LoVo (cell line): ENCODE results near the gene FBRSL1.
"Not testable (repeated sequence)": the region's sequence is repeated elsewhere in the genome, so short reads cannot be mapped to it uniquely, and the experiment has no call there.

Experiments
- DNase-seq: peaks from one replicate; pipeline ENCODE4 v3.0.0-alpha.2; 2016; ENCODE audit warnings: low spot score

FBRSL1 gene

DNA sequence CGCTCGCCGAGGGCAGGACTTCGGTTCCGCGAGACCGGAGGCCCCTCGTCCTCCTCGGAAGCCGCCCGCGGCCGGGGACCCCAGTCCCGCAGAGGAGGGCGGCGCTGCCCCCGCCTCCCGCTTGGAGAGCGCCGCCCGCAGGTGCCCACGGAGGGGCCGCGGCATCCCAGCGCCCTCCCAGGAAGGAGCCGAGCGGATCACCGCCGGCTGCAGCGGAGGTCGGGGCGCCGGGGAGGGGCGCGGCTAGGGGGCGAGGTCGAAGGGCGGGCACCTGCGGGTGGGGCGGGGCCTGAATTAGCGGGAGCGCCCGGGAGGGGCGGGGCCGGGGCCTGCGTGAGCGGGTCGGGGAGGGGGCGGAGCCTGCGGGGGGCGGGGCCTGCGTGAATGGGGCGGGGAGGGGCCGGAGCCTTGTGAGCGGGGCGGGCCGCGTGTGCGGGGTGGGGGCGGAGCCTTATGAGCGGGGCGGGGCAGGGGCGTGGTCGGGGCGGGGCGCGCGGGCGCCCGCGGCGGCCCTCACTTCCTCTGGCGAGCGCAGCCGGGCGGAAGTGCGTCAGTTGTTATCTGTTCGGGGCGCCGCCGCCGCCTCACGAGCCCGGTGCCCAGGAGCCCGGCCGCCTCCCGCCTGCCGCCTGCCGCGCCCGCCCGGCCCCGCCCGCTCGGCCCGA lies at the start of gene FBRSL1:
TSS of gene FBRSL1 (plus strand) at position 550 of the 665 bp plus-strand sequence.
- peak; percentile 94 for DNase-seq

DNA sequence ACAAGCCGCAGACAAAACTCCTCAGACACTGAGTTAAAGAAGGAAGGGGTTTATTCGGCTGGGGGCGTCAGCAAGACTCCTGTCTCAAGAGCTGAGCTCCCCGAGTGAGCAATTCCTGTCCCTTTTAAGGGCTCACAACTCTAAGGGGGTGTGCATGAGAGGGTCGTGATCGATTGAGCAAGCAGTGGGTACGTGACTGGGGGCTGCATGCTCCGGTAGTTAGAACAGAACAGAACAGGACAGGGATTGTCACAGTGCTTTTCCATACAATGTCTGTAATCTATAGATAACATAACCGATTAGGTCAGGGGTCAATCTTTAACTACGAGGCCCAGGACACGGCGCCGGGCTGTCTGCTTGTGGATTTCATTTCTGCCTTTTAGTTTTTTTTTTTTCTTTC lies 49.5 kb upstream of the FBRSL1 start:
- not testable (repeated sequence) for DNase-seq

DNA sequence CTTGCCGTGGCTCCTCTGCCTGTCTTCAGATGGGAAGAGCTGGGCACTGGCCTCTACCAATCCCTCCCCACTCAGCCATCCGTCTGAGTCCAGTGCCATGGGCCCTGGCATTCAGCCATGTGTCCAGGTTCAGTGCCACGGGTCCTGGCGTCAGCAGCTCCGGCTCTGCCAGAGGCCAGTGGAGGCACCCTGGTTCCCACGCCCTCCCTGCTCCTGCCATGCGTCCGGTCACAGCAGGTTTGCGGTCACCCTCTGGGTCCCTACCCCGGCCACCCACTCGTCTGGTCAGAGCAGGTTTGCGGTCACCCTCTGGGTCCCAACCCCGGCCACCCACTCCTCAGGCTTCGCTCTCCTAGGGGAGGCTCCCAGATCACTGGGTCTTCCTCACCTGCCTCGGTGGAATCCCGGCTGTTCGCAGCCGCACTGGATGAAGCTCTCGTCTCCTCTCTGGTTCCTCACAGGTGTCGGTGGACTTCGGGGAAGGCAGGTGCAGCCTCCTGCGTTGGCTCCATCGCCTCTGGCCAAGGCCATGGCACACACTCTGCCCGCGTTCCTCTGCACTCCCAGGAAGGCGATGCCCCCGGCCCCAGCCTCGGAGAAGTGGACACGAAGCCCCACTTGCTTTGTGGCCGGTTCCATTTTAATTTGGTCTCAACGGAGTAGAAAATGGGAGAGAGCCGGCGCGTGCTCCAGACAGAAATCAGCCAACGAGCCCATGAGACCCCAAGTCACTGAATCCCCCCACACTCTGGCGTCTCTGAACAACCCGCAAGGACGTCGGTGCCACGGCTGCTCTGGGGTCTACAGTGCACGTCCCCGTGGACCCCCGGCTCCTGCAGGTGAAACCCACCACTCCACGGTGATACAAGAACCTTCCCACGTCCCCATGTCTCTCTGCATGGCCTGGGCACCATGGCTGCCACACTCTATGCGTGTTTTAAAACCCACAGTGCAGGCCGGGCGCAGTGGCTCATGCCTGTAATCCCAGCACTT lies 47.8 kb upstream of the FBRSL1 start:
- no peak for DNase-seq

DNA sequence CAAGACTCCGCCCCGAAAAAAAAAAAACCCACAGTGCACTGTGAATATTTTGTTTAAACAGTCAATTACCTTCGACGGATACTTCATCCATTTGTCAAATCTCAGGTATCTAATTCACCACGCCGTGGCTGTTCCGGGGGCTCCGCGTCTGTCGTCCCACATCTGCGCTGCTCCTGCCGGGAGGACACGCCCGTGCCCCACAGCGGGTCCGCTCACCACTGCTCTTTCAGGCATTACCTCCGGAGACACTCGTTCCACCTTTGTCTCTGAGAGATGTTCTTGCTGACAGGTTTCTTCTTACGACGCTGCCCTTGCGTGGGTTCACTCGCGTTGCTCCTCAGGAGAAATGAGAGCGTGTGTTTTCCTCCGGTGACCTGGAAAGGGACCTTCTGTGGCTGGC lies 46.9 kb upstream of the FBRSL1 start:
- DNase-seq, result no peak

DNA sequence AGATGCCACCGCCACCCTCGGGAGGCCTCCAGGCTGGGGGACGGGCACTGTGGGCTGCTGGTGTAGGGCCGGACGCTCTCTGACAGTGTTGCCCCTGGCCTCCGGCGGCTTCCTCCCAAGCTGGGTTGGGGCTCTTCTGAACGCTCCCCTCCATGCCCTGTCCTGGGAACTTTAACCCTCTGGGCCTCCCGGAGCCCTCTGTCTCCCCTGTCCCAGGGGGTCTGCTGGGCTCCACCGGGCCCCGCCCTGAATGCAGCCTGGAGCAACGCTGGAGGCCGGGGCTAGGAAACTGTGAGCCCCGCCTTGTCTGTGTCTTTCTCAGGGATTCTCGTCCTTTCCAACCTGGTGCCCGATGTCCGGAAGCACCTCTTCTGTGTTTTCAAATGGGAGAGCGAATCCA lies 45.7 kb upstream of the FBRSL1 start:
- DNase-seq, result no peak

DNA sequence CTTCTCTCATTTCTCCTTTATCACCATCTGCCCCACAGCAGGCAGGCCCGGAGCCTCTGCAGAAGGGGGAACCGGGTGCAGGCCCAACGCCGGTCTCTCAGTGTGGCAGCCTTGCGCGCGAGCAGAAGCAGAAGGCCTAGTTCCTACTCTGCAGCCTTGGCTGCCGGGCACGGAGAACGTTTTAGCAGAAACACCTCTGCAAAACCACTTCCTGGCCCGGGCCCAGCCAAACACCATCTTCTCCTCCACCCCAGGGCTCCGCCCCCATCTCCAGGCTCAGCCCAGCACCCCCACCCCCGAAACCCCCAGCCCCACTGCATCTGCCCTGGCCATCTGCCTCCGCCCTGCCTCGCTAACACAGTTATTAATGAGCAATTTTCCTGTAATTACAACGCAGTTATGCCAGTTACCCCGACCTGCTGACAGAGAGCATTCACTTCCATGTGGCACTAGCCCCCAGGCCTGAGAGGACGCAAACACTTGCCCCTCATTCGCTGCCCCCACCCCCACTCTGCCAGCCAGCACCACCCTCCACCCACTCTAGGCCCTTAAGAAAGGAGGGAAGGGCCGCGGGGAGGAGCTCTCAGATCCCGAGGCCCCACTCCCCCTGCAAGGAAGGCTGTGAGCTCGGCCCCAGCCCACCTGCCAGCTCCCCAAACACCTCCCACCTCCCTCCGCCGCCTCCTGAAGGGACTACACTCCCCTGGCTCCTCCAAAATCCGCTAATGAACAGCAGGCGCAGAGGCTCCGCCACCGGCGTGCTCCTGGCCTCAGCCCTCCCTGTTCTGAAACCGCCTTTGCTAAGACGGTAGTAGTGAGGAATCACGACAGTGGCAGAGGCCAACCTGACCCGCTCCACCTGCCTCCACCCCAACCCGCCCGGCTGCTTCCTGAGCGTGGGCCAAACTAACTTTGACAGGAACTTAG lies 44.7 kb upstream of the FBRSL1 start:
- no peak for DNase-seq

DNA sequence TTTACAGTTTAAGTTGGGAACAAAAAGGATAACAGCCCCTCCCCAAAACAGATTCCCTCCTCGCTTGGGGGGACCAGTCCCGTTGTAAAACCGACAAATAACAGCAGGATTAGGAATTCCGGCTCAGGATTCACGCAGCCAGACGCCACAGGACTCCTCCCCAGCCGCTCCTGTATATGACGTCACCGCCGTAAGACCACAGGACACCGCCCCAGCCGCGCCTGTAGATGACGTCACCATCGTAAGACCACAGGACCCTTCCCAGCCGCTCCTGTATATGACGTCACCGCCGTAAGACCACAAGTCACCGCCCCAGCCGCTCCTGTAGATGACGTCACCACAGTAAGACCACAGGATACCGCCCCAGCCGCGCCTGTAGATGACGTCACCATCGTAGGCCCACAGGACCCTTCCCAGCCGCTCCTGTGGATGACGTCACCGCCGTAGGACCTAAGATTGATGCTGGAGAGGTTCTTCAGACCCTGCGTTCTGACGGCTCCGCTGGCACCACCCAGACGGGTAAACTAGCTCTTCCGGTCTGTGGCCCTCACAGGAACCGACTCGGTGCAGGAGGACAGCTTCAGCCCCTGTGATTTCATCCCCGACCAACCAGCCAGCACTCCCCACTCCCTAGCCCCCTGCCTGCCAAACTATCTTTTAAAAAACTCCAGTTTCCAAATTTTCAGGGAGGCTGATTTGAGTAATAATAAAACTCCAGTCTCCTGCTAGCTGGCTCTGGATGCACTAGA lies 43.9 kb upstream of the FBRSL1 start:
- DNase-seq, result peak; percentile 92

DNA sequence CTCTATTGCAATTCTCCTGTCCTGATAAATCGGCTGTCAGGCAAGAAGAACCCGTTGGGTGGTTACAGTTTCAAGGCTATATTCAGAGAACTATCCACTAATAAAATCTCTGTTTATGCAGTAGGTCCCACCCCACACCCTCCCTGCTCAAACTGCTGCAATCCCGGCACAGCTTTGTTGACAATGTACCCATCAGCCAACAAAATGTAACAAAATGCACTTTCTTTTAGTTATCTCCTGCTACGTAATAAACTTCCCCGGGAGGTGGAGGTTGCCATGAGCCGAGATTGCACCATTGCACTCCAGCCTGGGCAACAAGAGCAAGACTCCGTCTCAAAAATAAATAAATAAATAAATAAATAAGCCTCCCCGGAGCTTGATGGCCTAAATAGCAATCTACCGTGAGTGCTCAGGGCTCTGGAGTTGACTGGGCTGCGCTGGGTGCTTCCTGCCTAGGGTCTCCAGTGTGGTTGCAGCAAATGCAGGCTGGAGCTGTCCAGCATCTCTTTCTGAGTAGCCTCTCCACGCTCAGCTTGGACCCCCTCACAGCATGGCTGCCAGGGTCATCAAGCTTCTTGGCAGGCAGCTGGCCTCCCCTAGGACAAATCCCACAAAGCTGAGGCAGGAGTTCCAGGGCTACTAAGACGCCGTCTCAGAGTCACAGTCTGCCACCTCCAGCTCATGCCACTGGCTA lies 43.2 kb upstream of the FBRSL1 start:
- DNase-seq, result no peak

DNA sequence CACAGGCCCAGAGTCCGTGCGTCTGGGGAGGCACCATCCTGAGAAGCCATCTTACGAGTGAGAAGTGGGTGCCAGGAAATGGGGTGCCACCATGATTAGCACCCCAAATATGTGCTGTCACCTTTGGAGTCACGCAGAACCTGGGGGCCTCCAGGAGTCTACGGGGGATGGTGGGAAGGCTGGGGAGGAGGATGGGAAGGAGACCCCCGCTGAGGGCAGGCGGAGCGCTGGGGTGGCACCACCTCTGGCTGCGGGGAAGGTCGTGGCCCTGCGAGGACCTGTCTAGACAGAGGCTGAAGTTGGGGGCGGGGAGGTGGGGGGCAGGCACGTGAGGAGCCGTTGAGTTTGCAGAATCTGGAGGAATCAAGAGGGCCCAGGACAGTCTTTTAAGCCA lies 42.6 kb upstream of the FBRSL1 start:
- no peak for DNase-seq

DNA sequence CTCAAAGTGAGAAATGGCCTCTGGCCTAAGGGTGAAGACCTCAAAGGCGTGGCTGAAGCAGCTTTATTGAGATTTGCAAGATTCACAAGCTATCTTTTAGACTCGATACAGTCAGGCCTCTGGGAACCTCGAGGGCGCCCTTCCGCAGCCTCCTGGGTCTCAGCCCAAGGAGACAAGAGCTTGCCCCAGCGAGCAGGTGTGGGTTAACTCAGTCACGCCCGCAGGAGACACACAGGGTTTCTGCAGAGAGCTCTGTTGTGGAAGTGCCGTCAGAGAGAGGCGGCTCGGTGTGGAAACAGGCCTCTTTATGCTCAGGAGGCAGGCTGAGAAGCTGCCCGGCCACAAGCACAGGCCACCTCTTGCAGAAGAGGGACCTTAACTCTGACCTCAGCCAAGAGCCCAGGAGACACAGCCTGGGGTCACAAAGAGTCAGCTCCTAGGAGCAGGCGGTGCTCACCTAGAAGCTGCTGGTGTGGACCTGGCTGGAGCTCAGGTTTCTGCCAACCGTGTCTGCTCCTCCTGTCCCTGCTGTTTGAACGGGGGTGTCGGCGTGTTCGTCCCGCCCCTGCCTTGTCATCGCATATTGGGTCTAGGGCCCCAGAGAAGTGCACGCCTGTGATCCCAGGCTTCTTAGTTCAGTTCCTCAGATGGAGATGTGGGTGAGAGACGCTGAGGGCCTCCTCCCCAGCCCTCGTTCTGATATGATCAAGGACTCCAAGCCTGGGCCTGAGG lies 42.1 kb upstream of the FBRSL1 start:
- no peak for DNase-seq

DNA sequence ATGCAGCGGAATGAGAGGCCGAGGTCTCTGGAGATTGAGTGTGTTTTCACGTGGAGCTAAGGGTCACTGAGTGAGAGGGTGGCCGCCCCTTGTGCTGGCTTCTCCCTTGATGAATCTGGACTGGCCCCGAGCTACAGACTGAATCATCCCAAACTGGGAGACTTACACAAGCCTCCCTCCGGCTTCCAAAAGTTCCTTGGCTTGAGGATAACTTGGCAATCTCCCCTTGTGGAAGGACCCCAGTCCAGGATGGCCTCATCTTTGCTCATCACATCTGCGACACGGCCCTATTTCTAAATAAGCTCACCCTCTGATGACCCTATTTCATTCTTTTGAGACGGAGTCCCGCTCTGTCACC lies 41.5 kb upstream of the FBRSL1 start:
- no peak for DNase-seq

DNA sequence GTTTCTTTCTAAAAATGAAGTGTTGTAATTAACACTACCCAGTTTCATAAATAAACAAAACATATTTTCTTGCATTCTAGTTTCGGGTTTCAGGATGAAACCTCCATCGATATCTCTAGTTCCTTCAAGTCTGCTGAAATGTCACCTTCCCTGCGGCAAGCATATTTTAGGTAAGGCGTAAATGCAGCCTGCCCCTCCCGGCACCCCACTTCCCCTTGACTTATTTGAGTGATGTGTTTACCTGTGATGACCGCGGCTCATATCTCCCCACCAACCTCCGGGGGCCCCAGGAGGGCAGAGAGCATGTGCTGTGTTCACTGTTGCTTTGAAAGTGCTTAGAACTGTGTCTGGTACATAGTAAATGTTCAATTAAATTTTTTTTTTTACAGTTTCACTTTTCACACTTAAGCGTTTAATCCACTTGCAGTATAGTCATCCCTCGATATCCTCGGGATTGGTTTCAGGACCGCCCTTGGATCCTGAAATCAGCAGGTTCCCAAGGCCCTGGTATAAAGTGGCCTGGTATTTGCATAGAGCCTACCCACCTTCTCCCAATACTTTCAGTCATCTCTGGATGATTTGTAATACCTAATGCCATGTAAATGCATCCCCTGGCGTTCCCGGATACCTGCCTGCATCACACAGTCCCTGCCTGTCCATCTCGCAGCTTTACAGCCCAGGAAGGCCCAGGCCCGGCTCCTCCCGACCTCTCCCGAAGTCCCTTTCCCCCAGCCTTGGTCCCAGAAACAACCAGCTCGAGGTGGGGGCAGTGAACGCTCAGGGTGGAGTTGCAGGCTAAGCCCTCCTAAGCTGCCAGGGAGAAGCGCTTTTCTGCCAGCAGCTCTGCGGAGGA lies 40.2 kb upstream of the FBRSL1 start:
- no peak for DNase-seq

DNA sequence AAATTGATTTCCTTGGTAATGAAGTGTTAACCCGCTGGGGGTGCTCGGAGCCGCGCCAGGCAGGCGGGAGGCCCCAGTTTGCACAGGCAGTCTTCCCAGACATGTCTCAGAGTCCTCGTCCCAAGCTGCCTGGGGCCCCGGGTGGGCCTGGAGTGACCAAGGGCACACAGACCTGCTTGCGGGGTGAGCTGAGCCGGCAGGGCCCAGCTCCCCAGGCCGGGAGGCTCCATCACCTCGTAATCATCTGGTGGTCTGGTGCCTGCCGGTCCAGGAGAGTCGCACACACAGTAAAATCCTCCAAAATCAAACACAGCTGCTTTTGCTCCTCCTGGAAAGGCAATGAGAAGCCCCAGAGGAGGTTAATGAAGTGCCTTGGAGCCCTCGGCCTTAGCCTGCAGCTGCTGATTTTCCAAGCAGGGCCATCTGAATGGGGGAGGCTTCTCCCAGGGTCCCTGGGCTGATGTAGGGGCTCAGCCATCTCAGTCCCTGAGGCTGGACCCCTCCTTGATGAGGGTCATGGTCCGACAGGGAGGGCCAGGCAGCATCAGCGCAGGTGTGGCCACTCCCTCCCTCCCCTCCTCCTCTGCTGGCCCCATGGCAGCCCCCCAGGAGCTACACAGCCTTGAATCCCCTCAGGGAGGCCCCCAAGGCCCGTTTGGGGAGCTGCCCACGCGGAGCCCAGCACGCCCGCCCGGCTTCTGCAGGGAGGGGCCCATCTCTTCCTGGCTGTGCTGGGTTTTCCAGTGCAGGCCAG lies 39.4 kb upstream of the FBRSL1 start:
- no peak for DNase-seq

DNA sequence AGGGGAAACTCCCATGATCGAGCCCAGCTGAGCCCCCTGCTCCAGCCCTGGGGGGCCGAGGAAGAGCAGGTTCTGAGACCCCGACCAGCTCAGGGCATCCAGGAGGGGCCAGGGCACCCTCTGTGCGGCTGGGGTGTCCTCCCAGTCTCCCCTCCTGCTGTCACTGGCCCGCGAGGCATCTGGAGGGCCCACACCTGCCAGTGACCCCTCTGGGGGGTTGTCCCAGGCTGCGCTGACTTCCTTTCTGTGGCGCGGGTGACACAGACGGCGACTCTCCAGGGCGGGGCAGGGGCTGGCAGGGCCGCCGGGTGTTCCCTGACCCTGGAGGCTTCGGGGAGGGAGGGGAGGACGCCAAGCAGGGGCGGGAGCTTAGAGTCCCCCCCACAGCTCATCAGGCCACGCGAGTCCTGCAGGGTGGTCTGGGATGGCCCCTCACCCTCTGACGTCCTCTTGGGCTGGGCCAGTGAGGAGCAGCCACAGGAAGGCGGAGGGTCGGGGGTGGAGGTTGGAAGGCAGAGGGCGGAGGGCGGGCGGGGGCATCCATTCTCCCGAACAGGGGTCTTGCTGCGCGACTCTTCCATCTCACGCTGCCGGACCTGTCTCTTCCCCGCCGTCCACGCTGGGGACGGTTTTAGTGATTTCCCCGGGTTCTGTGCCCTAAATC lies 38.6 kb upstream of the FBRSL1 start:
- no peak for DNase-seq

DNA sequence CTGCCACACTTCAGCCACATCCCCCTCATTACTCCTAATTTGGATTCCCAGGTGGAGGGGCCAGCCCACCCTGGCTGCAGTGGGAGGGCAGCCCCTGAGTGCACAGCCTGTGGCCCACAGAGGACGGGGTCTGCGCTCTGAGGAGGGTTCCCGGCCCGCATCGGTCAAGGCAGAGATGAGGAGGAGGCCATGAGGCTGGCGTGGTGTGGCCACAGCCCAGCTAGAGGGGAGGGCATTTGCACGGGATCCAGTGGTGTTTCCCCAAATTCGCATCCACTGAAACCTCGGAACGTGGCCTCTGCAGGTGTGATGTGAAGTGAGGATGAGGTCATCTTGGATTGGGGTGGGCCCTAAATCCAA lies 38.1 kb upstream of the FBRSL1 start:
- no peak for DNase-seq

DNA sequence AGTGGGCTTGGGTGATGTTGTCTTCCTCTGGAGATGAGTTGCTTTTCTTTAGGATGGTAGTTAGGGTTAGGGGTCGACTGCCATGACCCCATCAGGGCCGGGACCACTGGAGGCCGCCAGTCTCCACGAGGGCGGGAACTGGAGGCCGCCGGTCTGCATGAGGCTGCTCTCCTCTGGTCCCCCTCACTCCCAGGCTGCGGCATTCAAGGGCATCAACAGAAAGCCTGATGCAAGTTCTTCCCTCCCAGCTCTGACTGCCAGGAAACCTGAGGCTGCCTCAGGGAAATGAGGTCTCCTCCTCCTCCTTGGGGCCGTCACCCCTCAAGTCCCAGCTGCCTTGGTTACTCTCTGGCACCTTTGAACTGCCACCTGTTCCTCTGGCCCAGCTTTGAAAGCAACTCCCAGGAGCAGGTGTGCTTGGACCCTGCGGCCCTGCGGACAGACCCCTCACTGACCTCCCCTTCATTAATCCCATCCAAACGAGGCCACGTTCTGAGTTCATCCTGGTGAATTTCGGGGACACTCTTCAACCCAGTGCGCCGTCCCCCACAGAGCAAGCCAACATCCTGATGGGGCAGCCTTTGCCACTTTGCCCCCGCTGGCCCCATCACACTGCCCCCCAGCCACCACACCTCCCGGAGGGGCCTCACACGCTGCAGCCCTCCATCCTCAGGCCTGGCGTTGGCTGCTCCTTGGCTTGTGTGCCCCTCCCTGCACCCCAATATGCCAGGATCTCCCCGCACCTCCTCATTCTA lies 37.2 kb upstream of the FBRSL1 start:
- DNase-seq, result no peak
